ENCODE data around the gene EYS. TPM values are rescaled to one million over a fixed set of nuclear protein-coding genes. Genes with fewer than 3 reads are reported as not detected.

Gene EYS
- total and polyA plus RNA-seq, 2 of the 8 experiments (the other 6 are each of a cell fraction or from before 2014, with no cell fraction given) = 0.05 to 0.13 TPM

- Histone ChIP-seq H2BK5ac (ENCODE audit: low read depth, low read length) (no peak overlapping the region), H4K8ac (ENCODE audit: extremely low read depth, insufficient read depth, low read length) (no peak overlapping the region), H3K27ac (ENCODE audit: low read depth, low read length) (no peak overlapping the region), H3K4ac (replicated peaks; ENCODE audit: insufficient read length, low read depth, low read length) (no peak overlapping the region), H3K4me1 (replicated peaks in 1 of 4; ENCODE audit: control insufficient read depth in 3 of 4, insufficient read depth in 4 of 4, low read length in 3 of 4) (no peaks in the 10 kb centered on the region), H3K23me2 (ENCODE audit: low read depth, low read length) (no peaks in the 10 kb centered on the region), H3K4me2 (ENCODE audit: insufficient read depth in 1 of 2, low read depth in 2 of 2, low read length in 2 of 2) (no peak overlapping the region), H3K36me3 (ENCODE audit: control insufficient read depth in 2 of 4, insufficient read depth in 4 of 4, low read length in 3 of 4) (no peaks in the 10 kb centered on the region), H3K79me1 (ENCODE audit: low read depth, low read length) (no peaks in the 10 kb centered on the region), H2BK15ac (ENCODE audit: low read length) (no peak overlapping the region), H2BK12ac (ENCODE audit: low read depth, low read length) (no peak overlapping the region), H4K91ac (replicated peaks; ENCODE audit: insufficient read length, low read length) (no peak overlapping the region), H3K27me3 (replicated peaks in 1 of 4; ENCODE audit: control insufficient read depth in 3 of 4, extremely low read depth in 1 of 4, insufficient read depth in 3 of 4, low read length in 3 of 4) (no peaks in the 10 kb centered on the region), H4K20me1 (replicated peaks in 1 of 2; ENCODE audit: control insufficient read depth in 1 of 2, insufficient read depth in 2 of 2, low read length in 2 of 2) (no peaks in the 10 kb centered on the region), H2BK20ac (ENCODE audit: low read length) (no peak overlapping the region), H2BK120ac (replicated peaks; ENCODE audit: low read depth, low read length) (no peak overlapping the region), H3K9ac (replicated peaks in 1 of 4; ENCODE audit: extremely low read depth in 1 of 4, low read depth in 3 of 4, low read length in 3 of 4) (no peak overlapping the region), H3K23ac (ENCODE audit: insufficient read length) (no peak overlapping the region), H3K9me3 (ENCODE audit: insufficient read depth in 2 of 2, low read depth in 1 of 2, low read length in 1 of 2) (peaks cover 4 to 8% of the 10 kb centered on the region in 2 experiments), H3K56ac (replicated peaks; ENCODE audit: insufficient read length, low read depth, low read length) (no peak overlapping the region), H3K18ac (ENCODE audit: extremely low read depth, low read length) (no peak overlapping the region), H3K14ac (ENCODE audit: insufficient read length) (no peak overlapping the region), H3K4me3 (ENCODE audit: extremely low read depth in 1 of 4, insufficient read depth in 2 of 4, low read depth in 3 of 4, low read length in 4 of 4) (no peak overlapping the region), H2AK5ac (ENCODE audit: low read depth, low read length) (no peak overlapping the region), H4K5ac (ENCODE audit: insufficient read length, low read depth, low read length) (no peak overlapping the region), H3K79me2 (ENCODE audit: control insufficient read depth in 1 of 2, insufficient read depth in 2 of 2, low read length in 2 of 2) (no peaks in the 10 kb centered on the region), H2AFZ (ENCODE audit: low read length) (no peak overlapping the region)
- no peak for TF ChIP-seq RXRA (IDR thresholded peaks at IDR 0.05; ENCODE audit: insufficient read depth, low read depth, low read length)
- TF ChIP-seq POU5F1 (IDR thresholded peaks at IDR 0.05; ENCODE audit: low read depth, low read length) = no peak
- no peak for TF ChIP-seq CREB1 (IDR thresholded peaks at IDR 0.05)
- TF ChIP-seq SP4 (IDR thresholded peaks at IDR 0.05; ENCODE audit: low read length) = no peak
- TF ChIP-seq RBBP5 (IDR thresholded peaks at IDR 0.05; ENCODE audit: borderline replicate concordance, low read depth, low read length) = no peak
- no peak for TF ChIP-seq POLR2A (IDR thresholded peaks at IDR 0.05; ENCODE audit: control extremely low read depth in 1 of 2, low read depth in 2 of 2, low read length in 2 of 2)
- no peak for TF ChIP-seq USF2 (IDR thresholded peaks at IDR 0.05; ENCODE audit: low read length)
- TF ChIP-seq SIRT6 (IDR thresholded peaks at IDR 0.05; ENCODE audit: low read length) = no peak
- no peak for TF ChIP-seq JUN (IDR thresholded peaks at IDR 0.05; ENCODE audit: low read depth, low read length)
- no peak for TF ChIP-seq SAP30 (IDR thresholded peaks at IDR 0.05; ENCODE audit: insufficient read depth, insufficient replicate concordance, low read length)
- no peak for TF ChIP-seq TCF12 (IDR thresholded peaks at IDR 0.05; ENCODE audit: low read depth, low read length)
- no peak for TF ChIP-seq CHD2 (IDR thresholded peaks at IDR 0.05; ENCODE audit: low read length)
- TF ChIP-seq GTF2F1 (IDR thresholded peaks at IDR 0.05; ENCODE audit: borderline replicate concordance, low read depth, low read length) = no peak
- TF ChIP-seq CBX5 (IDR thresholded peaks at IDR 0.05; ENCODE audit: low read depth, low read length) = no peak
- TF ChIP-seq KDM5A (IDR thresholded peaks at IDR 0.05; ENCODE audit: low read length) = no peak
- TF ChIP-seq POLR2AphosphoS5 (IDR thresholded peaks at IDR 0.05; ENCODE audit: low read depth, low read length) = no peak
- CTCF ChIA-PET (ENCODE audit: partially characterized antibody) = no interaction called here
- FAIRE-seq = no peak
- 89% methylated on average over 6 of the region's 6 CpGs; no CpG with 5 or more reads in 1 of the 2 experiments for WGBS, 2 experiments (ENCODE audit: extremely low coverage in 1 of 2, insufficient coverage in 1 of 2, insufficient read length in 1 of 2, insufficient replicate concordance in 2 of 2, low coverage in 1 of 2, low lambda C conversion rate in 2 of 2, missing lambda C conversion rate in 1 of 2)
- POLR2A ChIA-PET (ENCODE audit: partially characterized antibody) = no interaction called here
- DNase-seq (ENCODE audit: low read depth in 1 of 2, low spot score in 2 of 2) = no peak
Observed at GRCh38 chr6:63883597-63883996, 1823.4 kb downstream of the EYS start.

Data from H1 (cell line).